ENCODE results near the gene MS4A10.

MS4A10 gene

DNA sequence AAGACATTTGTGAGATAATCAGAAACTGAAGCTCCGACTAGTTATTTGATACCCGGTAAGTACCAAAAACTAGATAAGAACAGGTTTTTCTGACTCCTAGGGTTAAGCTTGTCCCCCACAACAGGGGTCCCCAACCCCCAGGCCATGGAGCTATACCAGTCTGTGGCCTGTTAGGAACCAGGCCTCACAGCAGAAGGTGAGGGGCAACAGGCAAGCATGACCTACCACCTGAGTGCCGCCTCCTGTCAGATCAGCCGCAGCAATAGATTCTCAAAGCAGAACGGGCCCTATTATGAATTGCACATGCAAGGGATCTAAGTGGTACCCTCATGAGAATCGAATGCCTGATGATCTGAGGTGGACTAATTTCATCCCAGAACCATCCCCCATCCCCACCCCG is 1.2 kb upstream of the MS4A10 start:
- Histone ChIP-seq H4K91ac (ENCODE audit: low read length) (peak overlapping the region; percentile 37), H3K27me3 (ENCODE audit: control insufficient read depth in 1 of 2, insufficient read depth in 1 of 2, low read length in 2 of 2) (peaks cover 15 to 53% of the 10 kb centered on the region in 2 experiments), H3K4me1 (ENCODE audit: control insufficient read depth, insufficient read depth, low read depth, low read length) (peaks cover 19% of the 10 kb centered on the region), H3K79me1 (replicated peaks; ENCODE audit: low read length, poor library complexity, severe bottlenecking) (no peaks in the 10 kb centered on the region), H3K4me3 (ENCODE audit: insufficient read depth in 1 of 2, low read depth in 1 of 2, low read length in 2 of 2) (no peak overlapping the region), H3K18ac (ENCODE audit: low read depth in 1 of 2, low read length in 2 of 2) (no peak overlapping the region), H3K27ac (ENCODE audit: low read length, poor library complexity, severe bottlenecking) (no peak overlapping the region), H3K23ac (ENCODE audit: low read length in 2 of 2) (no peak overlapping the region), H3K4ac (ENCODE audit: low read depth in 1 of 2, low read length in 2 of 2) (no peak overlapping the region), H3K9me3 (ENCODE audit: control insufficient read depth, low read length) (no peaks in the 10 kb centered on the region), H3K4me2 (ENCODE audit: low read length, poor library complexity, severe bottlenecking) (no peak overlapping the region), H2AK5ac (ENCODE audit: low read length, severe bottlenecking) (no peak overlapping the region), H3K36me3 (ENCODE audit: control insufficient read depth in 1 of 2, insufficient read depth in 2 of 2, low read depth in 1 of 2, low read length in 2 of 2) (no peaks in the 10 kb centered on the region), H2BK15ac (ENCODE audit: low read depth, poor library complexity, severe bottlenecking) (no peak overlapping the region), H3K14ac (ENCODE audit: low read length in 2 of 2) (no peak overlapping the region), H4K8ac (ENCODE audit: low read length) (no peak overlapping the region), H2AFZ (ENCODE audit: low read depth, low read length) (no peak overlapping the region), H2BK120ac (ENCODE audit: low read depth, low read length) (no peak overlapping the region), H2BK5ac (ENCODE audit: low read depth, low read length, poor library complexity, severe bottlenecking) (no peak overlapping the region), H2BK12ac (ENCODE audit: low read length in 2 of 2) (no peak overlapping the region), H3K9ac (ENCODE audit: low read length) (no peak overlapping the region)
- DNase-seq = no peak
- 90% methylated on average over 7 of the region's 7 CpGs for WGBS

DNA sequence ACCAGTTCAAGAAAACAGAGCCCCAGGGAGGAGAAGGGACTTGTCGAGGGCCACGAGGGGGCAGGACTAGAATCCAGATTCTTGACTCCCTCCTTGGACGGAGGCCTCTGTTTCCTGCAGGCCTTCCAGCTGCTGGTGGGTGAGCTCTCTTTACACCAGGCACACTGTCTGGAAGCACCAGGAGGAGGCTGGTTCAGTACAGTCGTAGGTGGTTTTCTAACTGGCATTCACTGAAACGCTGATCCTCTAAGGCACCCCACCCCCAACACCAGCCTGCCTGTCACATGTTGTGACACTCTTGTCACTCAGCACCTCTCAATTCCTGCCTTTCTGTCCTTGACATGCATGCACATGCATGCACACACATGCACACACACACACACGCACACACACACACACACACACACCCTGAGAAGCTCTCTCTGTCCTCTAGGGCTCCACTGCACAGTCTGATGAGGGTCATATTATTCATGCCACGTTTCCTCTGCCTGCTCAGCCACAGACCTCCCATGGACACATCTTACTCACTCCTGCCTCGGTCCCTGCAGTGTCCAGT is 751 bp downstream of the MS4A10 start:
- WGBS = 67% methylated on average over 8 of the region's 8 CpGs
- H4K91ac ChIP-seq (ENCODE audit: low read length) = no peak overlapping the region
- H3K36me3 ChIP-seq (ENCODE audit: control insufficient read depth in 1 of 2, insufficient read depth in 2 of 2, low read depth in 1 of 2, low read length in 2 of 2) = no peaks in the 10 kb centered on the region
- no peak overlapping the region for H3K4ac ChIP-seq (ENCODE audit: low read depth in 1 of 2, low read length in 2 of 2)
- no peak overlapping the region for H3K4me2 ChIP-seq (ENCODE audit: low read length, poor library complexity, severe bottlenecking)
- no peak overlapping the region for H4K8ac ChIP-seq (ENCODE audit: low read length)
- H3K4me3 ChIP-seq (ENCODE audit: insufficient read depth in 1 of 2, low read depth in 1 of 2, low read length in 2 of 2) = no peak overlapping the region
- no peak overlapping the region for H2AFZ ChIP-seq (ENCODE audit: low read depth, low read length)
- no peaks in the 10 kb centered on the region for H3K79me1 ChIP-seq (replicated peaks; ENCODE audit: low read length, poor library complexity, severe bottlenecking)
- no peak overlapping the region for H3K27ac ChIP-seq (ENCODE audit: low read length, poor library complexity, severe bottlenecking)
- H2AK5ac ChIP-seq (ENCODE audit: low read length, severe bottlenecking) = no peak overlapping the region
- no peak overlapping the region for H2BK12ac ChIP-seq (ENCODE audit: low read length in 2 of 2)
- peak; percentile 33 for DNase-seq
- peaks cover 19% of the 10 kb centered on the region for H3K4me1 ChIP-seq (ENCODE audit: control insufficient read depth, insufficient read depth, low read depth, low read length)
- peaks cover 13 to 50% of the 10 kb centered on the region in 2 experiments for H3K27me3 ChIP-seq (ENCODE audit: control insufficient read depth in 1 of 2, insufficient read depth in 1 of 2, low read length in 2 of 2)
- H3K14ac ChIP-seq (ENCODE audit: low read length in 2 of 2) = no peak overlapping the region
- H2BK15ac ChIP-seq (ENCODE audit: low read depth, poor library complexity, severe bottlenecking) = no peak overlapping the region
- H2BK120ac ChIP-seq (ENCODE audit: low read depth, low read length) = no peak overlapping the region
- no peak overlapping the region for H3K18ac ChIP-seq (ENCODE audit: low read depth in 1 of 2, low read length in 2 of 2)
- no peak overlapping the region for H3K9ac ChIP-seq (ENCODE audit: low read length)
- H3K9me3 ChIP-seq (ENCODE audit: control insufficient read depth, low read length) = no peaks in the 10 kb centered on the region
- H2BK5ac ChIP-seq (ENCODE audit: low read depth, low read length, poor library complexity, severe bottlenecking) = no peak overlapping the region
- H3K23ac ChIP-seq (ENCODE audit: low read length in 2 of 2) = no peak overlapping the region

DNA sequence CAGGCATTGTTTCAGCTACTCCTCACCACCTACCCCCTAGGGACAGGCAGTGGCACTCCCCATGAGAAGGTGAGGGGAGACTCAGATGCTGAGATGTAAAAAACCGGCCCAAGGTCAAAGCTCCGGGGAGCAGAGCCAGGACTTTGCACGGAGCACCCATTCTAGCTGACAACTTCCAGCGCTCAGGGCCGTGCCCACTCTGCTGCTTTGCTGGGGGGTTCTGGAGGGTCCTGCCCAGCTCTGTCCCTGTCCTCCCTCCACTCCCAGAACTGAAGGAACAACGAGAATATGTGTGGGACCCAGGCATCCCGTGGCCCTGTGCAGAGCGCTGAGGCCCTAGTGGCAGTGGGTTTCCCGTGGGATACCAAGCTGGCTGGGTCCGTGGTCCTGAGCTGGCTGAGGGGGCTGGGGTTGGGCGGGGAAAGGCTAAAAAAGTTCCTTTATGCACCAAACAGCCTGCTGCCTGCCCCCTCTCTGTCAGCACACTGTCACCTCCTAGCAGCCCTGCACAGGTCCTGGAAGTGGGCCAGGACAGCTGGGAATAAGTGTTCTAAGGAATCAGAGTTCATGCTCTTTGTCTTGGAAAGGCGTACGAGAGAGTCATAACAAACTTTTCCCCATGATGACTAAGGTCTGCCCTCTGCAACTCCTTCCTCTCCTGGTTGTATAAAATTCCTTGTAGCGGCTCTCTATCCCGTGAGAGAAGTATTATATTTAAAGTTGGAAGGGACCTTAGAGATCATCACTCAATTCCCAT is 1.9 kb downstream of the MS4A10 start:
- Histone ChIP-seq H3K9ac (ENCODE audit: low read length) (no peak overlapping the region), H2AFZ (ENCODE audit: low read depth, low read length) (no peak overlapping the region), H4K8ac (ENCODE audit: low read length) (no peak overlapping the region), H2AK5ac (ENCODE audit: low read length, severe bottlenecking) (no peak overlapping the region), H3K4ac (ENCODE audit: low read depth in 1 of 2, low read length in 2 of 2) (no peak overlapping the region), H3K4me1 (ENCODE audit: control insufficient read depth, insufficient read depth, low read depth, low read length) (peaks cover 19% of the 10 kb centered on the region), H3K36me3 (ENCODE audit: control insufficient read depth in 1 of 2, insufficient read depth in 2 of 2, low read depth in 1 of 2, low read length in 2 of 2) (no peaks in the 10 kb centered on the region), H3K14ac (ENCODE audit: low read length in 2 of 2) (no peak overlapping the region), H2BK120ac (ENCODE audit: low read depth, low read length) (no peak overlapping the region), H3K4me2 (ENCODE audit: low read length, poor library complexity, severe bottlenecking) (no peak overlapping the region), H3K9me3 (ENCODE audit: control insufficient read depth, low read length) (peaks cover 10% of the 10 kb centered on the region), H4K91ac (ENCODE audit: low read length) (no peak overlapping the region), H2BK5ac (ENCODE audit: low read depth, low read length, poor library complexity, severe bottlenecking) (no peak overlapping the region), H3K79me1 (replicated peaks; ENCODE audit: low read length, poor library complexity, severe bottlenecking) (no peaks in the 10 kb centered on the region), H2BK15ac (ENCODE audit: low read depth, poor library complexity, severe bottlenecking) (no peak overlapping the region), H3K27me3 (ENCODE audit: control insufficient read depth in 1 of 2, insufficient read depth in 1 of 2, low read length in 2 of 2) (peaks cover 3 to 47% of the 10 kb centered on the region in 2 experiments), H3K27ac (ENCODE audit: low read length, poor library complexity, severe bottlenecking) (no peak overlapping the region), H3K18ac (ENCODE audit: low read depth in 1 of 2, low read length in 2 of 2) (no peak overlapping the region), H3K4me3 (ENCODE audit: insufficient read depth in 1 of 2, low read depth in 1 of 2, low read length in 2 of 2) (no peak overlapping the region), H3K23ac (ENCODE audit: low read length in 2 of 2) (no peak overlapping the region), H2BK12ac (ENCODE audit: low read length in 2 of 2) (no peak overlapping the region)
- 79% methylated on average over 10 of the region's 15 CpGs for WGBS
- DNase-seq = peak; percentile 80

DNA sequence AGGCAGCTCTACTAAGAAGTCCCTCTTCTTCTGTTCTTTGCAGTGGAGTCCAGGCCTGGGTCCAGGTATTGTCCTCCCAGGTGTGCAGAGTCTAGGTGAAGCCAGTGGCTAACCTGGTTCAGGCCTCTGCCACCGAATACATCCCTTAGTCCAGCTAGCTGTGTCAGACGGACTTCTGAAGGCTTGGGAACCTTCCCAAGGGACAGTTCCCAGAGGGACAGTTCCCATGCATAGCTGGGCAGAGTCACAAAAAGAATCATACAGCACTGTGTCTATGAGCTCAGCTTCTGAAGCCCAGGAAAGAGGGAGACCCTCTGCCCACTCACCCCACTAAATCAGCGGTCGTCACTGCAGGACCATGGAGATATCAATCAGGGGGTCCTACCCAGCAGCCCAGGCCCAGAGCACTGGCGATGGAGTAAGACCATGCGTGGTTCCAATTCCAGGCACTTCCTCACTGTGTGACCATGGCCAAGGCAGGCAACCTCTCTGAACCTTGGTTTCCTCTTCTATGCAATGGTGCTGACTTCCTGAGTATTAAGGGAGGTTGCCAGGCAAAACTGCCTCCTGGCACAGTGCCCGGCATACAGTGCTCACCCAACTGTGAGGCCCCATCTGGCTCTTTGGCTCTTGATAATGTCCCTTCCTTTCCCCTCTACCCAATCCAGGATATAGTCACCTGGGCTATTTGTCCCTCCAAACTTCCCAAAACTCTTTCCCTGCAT is 3.4 kb downstream of the MS4A10 start:
- Histone ChIP-seq H2BK120ac (ENCODE audit: low read depth, low read length) (no peak overlapping the region), H3K4ac (ENCODE audit: low read depth in 1 of 2, low read length in 2 of 2) (no peak overlapping the region), H3K36me3 (ENCODE audit: control insufficient read depth in 1 of 2, insufficient read depth in 2 of 2, low read depth in 1 of 2, low read length in 2 of 2) (no peaks in the 10 kb centered on the region), H3K4me1 (ENCODE audit: control insufficient read depth, insufficient read depth, low read depth, low read length) (peaks cover 19% of the 10 kb centered on the region), H3K27ac (ENCODE audit: low read length, poor library complexity, severe bottlenecking) (no peak overlapping the region), H4K91ac (ENCODE audit: low read length) (no peak overlapping the region), H3K18ac (ENCODE audit: low read depth in 1 of 2, low read length in 2 of 2) (no peak overlapping the region), H2BK15ac (ENCODE audit: low read depth, poor library complexity, severe bottlenecking) (no peak overlapping the region), H2AK5ac (ENCODE audit: low read length, severe bottlenecking) (no peak overlapping the region), H2AFZ (ENCODE audit: low read depth, low read length) (no peak overlapping the region), H3K4me3 (ENCODE audit: insufficient read depth in 1 of 2, low read depth in 1 of 2, low read length in 2 of 2) (no peak overlapping the region), H3K9ac (ENCODE audit: low read length) (no peak overlapping the region), H3K79me1 (replicated peaks; ENCODE audit: low read length, poor library complexity, severe bottlenecking) (no peaks in the 10 kb centered on the region), H3K4me2 (ENCODE audit: low read length, poor library complexity, severe bottlenecking) (no peak overlapping the region), H3K14ac (ENCODE audit: low read length in 2 of 2) (no peak overlapping the region), H3K23ac (ENCODE audit: low read length in 2 of 2) (no peak overlapping the region), H3K9me3 (ENCODE audit: control insufficient read depth, low read length) (peaks cover 15% of the 10 kb centered on the region), H4K8ac (ENCODE audit: low read length) (no peak overlapping the region), H2BK12ac (ENCODE audit: low read length in 2 of 2) (no peak overlapping the region), H3K27me3 (ENCODE audit: control insufficient read depth in 1 of 2, insufficient read depth in 1 of 2, low read length in 2 of 2) (peaks cover 14 to 50% of the 10 kb centered on the region in 2 experiments), H2BK5ac (ENCODE audit: low read depth, low read length, poor library complexity, severe bottlenecking) (no peak overlapping the region)
- DNase-seq = no peak
- whole genome bisulfite sequencing = 76% methylated on average over 7 of the region's 7 CpGs
